SK-N-SH (cell line): ENCODE data around the gene WDR26. TPM values are rescaled to one million over a fixed set of nuclear protein-coding genes. Genes with fewer than 3 reads are reported as not detected.

Experiments used
- CTCF ChIA-PET: fragments of 300-600, 350-600 bp; formaldehyde crosslinking; extraction: SDS; loops from one replicate; lab custom pipeline; 2021; lab: Yijun Ruan, JAX
- POLR2A ChIA-PET: fragments of 350-600 bp; sonication (Branson Sonifier 250); formaldehyde crosslinking; extraction: SDS; loops from one replicate; lab custom pipeline; 2020; ENCODE audit warnings: antibody characterized with exemption, inconsistent platforms; lab: Yijun Ruan, JAX
- DNase-seq: peaks from one replicate; pipeline ENCODE4 v3.0.0; 2012
- H2AFZ ChIP-seq: fragments of 200-600 bp; sonication (generic); 2 replicates; pipeline ENCODE4 v1.8.1; 2016; ENCODE audit warnings: antibody characterized with exemption, mild to moderate bottlenecking, low read depth
- H3F3A ChIP-seq: fragments of 200-600 bp; sonication (generic); replicated peaks from 2 replicates; pipeline ENCODE3; 2016; ENCODE audit warnings: antibody characterized with exemption, mild to moderate bottlenecking; ENCODE audit not compliant: insufficient read depth
- H3K27ac ChIP-seq, 2 experiments: fragments of 200-500 bp in 1 of 2; fragments of 200-600 bp in 1 of 2; sonication (Bioruptor generic) in 1 of 2; sonication (generic), shearing (Covaris generic) in 1 of 2; 2 replicates each; pipeline versions ENCODE4 v1.5.1 to v1.6.1; 2014 to 2016; ENCODE audit warnings: low read depth in 2 of 2, inconsistent platforms in 1 of 2, low read length in 1 of 2, mild to moderate bottlenecking in 1 of 2, mixed read lengths in 1 of 2
- H3K27me3 ChIP-seq: fragments of 200-600 bp; sonication (generic), shearing (Covaris generic); 2 replicates; pipeline ENCODE4 v1.6.1; 2016; ENCODE audit warnings: mixed run types; ENCODE audit not compliant: insufficient read depth
- H3K36me3 ChIP-seq, 2 experiments: fragments of 200-500 bp in 1 of 2; fragments of 200-600 bp in 1 of 2; sonication (Bioruptor generic) in 1 of 2; sonication (generic) in 1 of 2; replicated peaks in 1 of 2; 2 replicates each; pipeline versions ENCODE3 to v1.5.1; 2014 to 2016; ENCODE audit warnings: low read length in 1 of 2, mild to moderate bottlenecking in 1 of 2; ENCODE audit not compliant: insufficient read depth in 2 of 2, control insufficient read depth in 1 of 2
- H3K4me1 ChIP-seq, 2 experiments: fragments of 200-500 bp in 1 of 2; fragments of 200-600 bp in 1 of 2; sonication (Bioruptor generic) in 1 of 2; sonication (generic), shearing (Covaris generic) in 1 of 2; 2 replicates each; pipeline versions ENCODE4 v1.5.1 to v1.6.1; 2014 to 2016; ENCODE audit warnings: low read depth in 1 of 2, low read length in 1 of 2, mixed run types in 1 of 2; ENCODE audit not compliant: insufficient read depth in 2 of 2, control insufficient read depth in 1 of 2
- H3K4me2 ChIP-seq: fragments of 200-600 bp; sonication (generic), shearing (Covaris generic); 2 replicates; pipeline ENCODE4 v1.6.1; 2017; ENCODE audit warnings: mixed run types
- H3K4me3 ChIP-seq, 2 experiments: fragments of 200-500 bp in 1 of 2; fragments of 200-600 bp in 1 of 2; sonication (Bioruptor generic) in 1 of 2; sonication (generic), shearing (Covaris generic) in 1 of 2; 2 replicates each; pipeline versions ENCODE4 v1.5.1 to v1.8.1; 2014 to 2016; ENCODE audit warnings: low read depth in 2 of 2, inconsistent platforms in 1 of 2, low read length in 1 of 2, mild to moderate bottlenecking in 1 of 2, mixed read lengths in 1 of 2, moderate library complexity in 1 of 2
- H3K79me2 ChIP-seq: fragments of 200-600 bp; sonication (generic); 2 replicates; pipeline ENCODE4 v1.8.1; 2017; ENCODE audit warnings: mild to moderate bottlenecking; ENCODE audit not compliant: insufficient read depth
- H3K9ac ChIP-seq: fragments of 200-600 bp; sonication (generic); 2 replicates; pipeline ENCODE4 v1.6.1; 2017; ENCODE audit warnings: mixed run types
- H3K9me2 ChIP-seq: fragments of 200-600 bp; sonication (generic); 2 replicates; pipeline ENCODE4 v1.6.1; 2017; ENCODE audit warnings: mixed run types
- H3K9me3 ChIP-seq: fragments of 200-600 bp; sonication (generic); 2 replicates; pipeline ENCODE4 v1.6.1; 2017; ENCODE audit warnings: mixed run types, mild to moderate bottlenecking, moderate library complexity
- H4K20me1 ChIP-seq: fragments of 200-600 bp; sonication (generic); 2 replicates; pipeline ENCODE4 v1.6.1; 2017; ENCODE audit warnings: mild to moderate bottlenecking, mixed run types; ENCODE audit not compliant: insufficient read depth
- EZH2phosphoT487 ChIP-seq: fragments of 200-600 bp; sonication (generic); IDR thresholded peaks from 2 replicates; pipeline ENCODE4 v1.6.1; 2017; ENCODE audit warnings: low read depth, mixed run types, mild to moderate bottlenecking, antibody characterized with exemption, moderate library complexity, borderline replicate concordance
- FOXM1 ChIP-seq: IDR thresholded peaks from 2 replicates; pipeline ENCODE4 v1.4.0; 2012; ENCODE audit warnings: low read depth, mild to moderate bottlenecking
- JUND ChIP-seq: IDR thresholded peaks from 2 replicates; pipeline ENCODE4 v1.4.0; 2012
- MXI1 ChIP-seq: IDR thresholded peaks from 2 replicates; pipeline ENCODE4 v1.6.1; 2012; ENCODE audit warnings: mild to moderate bottlenecking, low read depth, low read length, improper control_type of control experiment
- PBX3 ChIP-seq: IDR thresholded peaks from 2 replicates; pipeline ENCODE4; 2012
- POLR2AphosphoS5 ChIP-seq: IDR thresholded peaks from 2 replicates; pipeline ENCODE4 v1.6.1; 2012; ENCODE audit warnings: low read depth, low read length
- RFX5 ChIP-seq: IDR thresholded peaks from 2 replicates; pipeline ENCODE4 v1.6.1; 2012; ENCODE audit warnings: mild to moderate bottlenecking, improper control_type of control experiment, low read length
- TEAD4 ChIP-seq: IDR thresholded peaks from 2 replicates; pipeline ENCODE4 v1.4.0; 2012; ENCODE audit warnings: mild to moderate bottlenecking, borderline replicate concordance; ENCODE audit not compliant: insufficient read depth
- USF1 ChIP-seq: IDR thresholded peaks from 2 replicates; pipeline ENCODE4 v1.4.0; 2012; ENCODE audit warnings: low read depth, borderline replicate concordance
- ZBTB33 ChIP-seq: IDR thresholded peaks from 2 replicates; pipeline ENCODE4 v1.4.0; 2012; ENCODE audit warnings: low read depth, borderline replicate concordance
- WGBS: methylation state at CpG from one replicate; pipeline ENCODE4 v1.1.6; 2017; ENCODE audit warnings: low lambda C conversion rate; 5-methylcytosine and 5-hydroxymethylcytosine counted together
- polyA plus RNA-seq, 3 experiments: library from polyadenylated mRNA; depleted of rRNA; stranded (reverse); fragments of >200 nt; gene quantifications; 2 replicates each; pipeline ENCODE4 v1.2.3, GENCODE V29; 2012

Gene WDR26
- polyA plus RNA-seq, 1 of the 3 experiments (the other 2 are of a cell fraction), result 21.2 TPM

- Histone ChIP-seq H3F3A (peaks cover 30% of the 10 kb centered on the region), H3K9me2 (no peaks in the 10 kb centered on the region), H3K9ac (no peak overlapping the region), H2AFZ (no peak overlapping the region), H3K36me3 (peaks cover 44 to 47% of the 10 kb centered on the region in 2 experiments), H4K20me1 (no peaks in the 10 kb centered on the region)
- DNase-seq, result no peak
- 93% methylated on average over 4 of the region's 4 CpGs for WGBS
- no peak for TF ChIP-seq MXI1
- no peak for TF ChIP-seq FOXM1
- TF ChIP-seq ZBTB33, result no peak
- no peak for TF ChIP-seq POLR2AphosphoS5
- TF ChIP-seq PBX3, result no peak
- TF ChIP-seq USF1, result no peak
- no peak for TF ChIP-seq RFX5
- TF ChIP-seq JUND, result no peak
- no peak for TF ChIP-seq EZH2phosphoT487
- TF ChIP-seq, all 33 proteins: peak for 0
- Histone ChIP-seq H3K79me2 (no peaks in the 10 kb centered on the region), H3K9me3 (no peaks in the 10 kb centered on the region), H3K27me3 (no peaks in the 10 kb centered on the region), H3K4me3 (no peak overlapping the region), H3K27ac (no peak overlapping the region), H3K4me2 (no peak overlapping the region), H3K4me1 (peaks cover under 1 to 6% of the 10 kb centered on the region in 2 experiments; a peak in 2 of 4 replicates)
- ChIA-PET POLR2A (no interaction called here), CTCF (no interaction called here)
These were observed 52.6 kb downstream of the WDR26 start for GRCh38 chr1:224381880-224382548.

GRCh38 chr1:224380003-224380402 lies 54.6 kb downstream of the WDR26 start:
- 90% methylated on average over 4 of the region's 4 CpGs for WGBS
- Histone ChIP-seq H3K27me3 (no peaks in the 10 kb centered on the region), H3F3A (peaks cover 32% of the 10 kb centered on the region), H3K4me3 (no peak overlapping the region), H3K9me3 (no peaks in the 10 kb centered on the region), H3K9ac (no peak overlapping the region), H3K36me3 (peaks cover 39 to 51% of the 10 kb centered on the region in 2 experiments), H3K4me1 (peaks cover 11 to 25% of the 10 kb centered on the region in 2 experiments; a peak in 3 of 4 replicates), H4K20me1 (peaks cover 4% of the 10 kb centered on the region; the same call in 1 of the 2 replicates), H3K27ac (no peak overlapping the region), H3K9me2 (no peaks in the 10 kb centered on the region), H2AFZ (no peak overlapping the region), H3K4me2 (no peak overlapping the region), H3K79me2 (peaks cover 5% of the 10 kb centered on the region; the same call in 1 of the 2 replicates)
- ChIA-PET POLR2A (no interaction called here), CTCF (no interaction called here)
- DNase-seq, result no peak
- TF ChIP-seq TEAD4 (no peak), USF1 (no peak)
